ENCODE measurements around the gene CYTH2.

- TF ChIP-seq CTCF (IDR thresholded peaks at IDR 0.05; ENCODE audit: borderline replicate concordance, extremely low read depth, low read length, poor library complexity, severe bottlenecking) (no peak), EZH2 (IDR thresholded peaks at IDR 0.05; ENCODE audit: borderline replicate concordance, low read depth, low read length, severe bottlenecking) (no peak)
These were observed 51.0 kb downstream of the CYTH2 start for GRCh38 chr19:48520134-48520533.
